ENCODE results near the gene PUS7.
"Not testable (repeated sequence)": the region's sequence is repeated elsewhere in the genome, so short reads cannot be mapped to it uniquely, and the experiment has no call there.

- TF ChIP-seq, protein P1, sequence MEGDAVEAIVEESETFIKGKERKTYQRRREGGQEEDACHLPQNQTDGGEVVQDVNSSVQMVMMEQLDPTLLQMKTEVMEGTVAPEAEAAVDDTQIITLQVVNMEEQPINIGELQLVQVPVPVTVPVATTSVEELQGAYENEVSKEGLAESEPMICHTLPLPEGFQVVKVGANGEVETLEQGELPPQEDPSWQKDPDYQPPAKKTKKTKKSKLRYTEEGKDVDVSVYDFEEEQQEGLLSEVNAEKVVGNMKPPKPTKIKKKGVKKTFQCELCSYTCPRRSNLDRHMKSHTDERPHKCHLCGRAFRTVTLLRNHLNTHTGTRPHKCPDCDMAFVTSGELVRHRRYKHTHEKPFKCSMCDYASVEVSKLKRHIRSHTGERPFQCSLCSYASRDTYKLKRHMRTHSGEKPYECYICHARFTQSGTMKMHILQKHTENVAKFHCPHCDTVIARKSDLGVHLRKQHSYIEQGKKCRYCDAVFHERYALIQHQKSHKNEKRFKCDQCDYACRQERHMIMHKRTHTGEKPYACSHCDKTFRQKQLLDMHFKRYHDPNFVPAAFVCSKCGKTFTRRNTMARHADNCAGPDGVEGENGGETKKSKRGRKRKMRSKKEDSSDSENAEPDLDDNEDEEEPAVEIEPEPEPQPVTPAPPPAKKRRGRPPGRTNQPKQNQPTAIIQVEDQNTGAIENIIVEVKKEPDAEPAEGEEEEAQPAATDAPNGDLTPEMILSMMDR (IDR thresholded peaks at IDR 0.05), result not testable (repeated sequence)
- TF ChIP-seq POLR2A (IDR thresholded peaks at IDR 0.05), result not testable (repeated sequence)
These were observed 79.9 kb downstream of the PUS7 start for GRCh38 chr7:105442214-105442613.

Measured in Peyer's patch (tissue), 4 donors.